K562 (cell line): ENCODE data around the gene SENP3. TPM values are rescaled to one million over a fixed set of nuclear protein-coding genes. Genes with fewer than 3 reads are reported as not detected.

Experiments used
- BCL6 ChIP-seq: fragments of 250-450 bp; sonication (Bioruptor Pico); IDR thresholded peaks from 2 replicates; pipeline ENCODE4 v1.4.0; 2020
- DPF2 ChIP-seq: fragments of 450-650 bp; IDR thresholded peaks from 2 replicates; pipeline ENCODE4 v1.6.1; 2016
- HSF4 ChIP-seq: fragments of 250-450 bp; sonication (Bioruptor Pico); IDR thresholded peaks from 2 replicates; pipeline ENCODE4 v2.1.2; 2022; ENCODE audit warnings: mild to moderate bottlenecking, moderate library complexity, borderline replicate concordance
- NEUROD1 ChIP-seq: fragments of 150-350 bp; IDR thresholded peaks from 2 replicates; pipeline ENCODE4 v1.6.1; 2014; ENCODE audit warnings: borderline replicate concordance, low read length, low read depth; ENCODE audit not compliant: partially characterized antibody
- POLR2H ChIP-seq: IDR thresholded peaks from 2 replicates; pipeline ENCODE4 v1.6.1; 2016; ENCODE audit warnings: missing genetic modification characterization, low read depth, mild to moderate bottlenecking, control low read depth, missing compliant biosample characterization, moderate library complexity
- RBM14 ChIP-seq: fragments of 200-400 bp; formaldehyde crosslinking; IDR thresholded peaks from 2 replicates; pipeline ENCODE4 v1.6.1; 2018; ENCODE audit warnings: low read depth, mild to moderate bottlenecking, low read length, moderate library complexity, borderline replicate concordance; ENCODE audit not compliant: insufficient read depth
- RCOR1 ChIP-seq, 2 experiments: IDR thresholded peaks; 2 replicates each; pipeline ENCODE4 v1.6.1; 2012; ENCODE audit warnings: low read depth in 2 of 2, low read length in 2 of 2, borderline replicate concordance in 1 of 2, improper control_type of control experiment in 1 of 2
- SIX5 ChIP-seq, 2 experiments: IDR thresholded peaks; 2 replicates each; pipeline ENCODE4 v1.6.1; 2011; ENCODE audit warnings: low read length in 2 of 2, borderline replicate concordance in 1 of 2, low read depth in 1 of 2, mild to moderate bottlenecking in 1 of 2, moderate library complexity in 1 of 2; ENCODE audit not compliant: insufficient read depth in 1 of 2
- SMARCA4 ChIP-seq: fragments of 450-650 bp; IDR thresholded peaks from 2 replicates; pipeline ENCODE4 v1.6.1; 2016
- STAG1 ChIP-seq: sonication (generic); formaldehyde crosslinking; IDR thresholded peaks from 2 replicates; pipeline ENCODE4 v1.5.0; 2020; ENCODE audit warnings: missing genetic modification reagents, borderline replicate concordance
- TEAD4 ChIP-seq, 2 experiments: sonication (generic) in 1 of 2; formaldehyde crosslinking in 1 of 2; IDR thresholded peaks; 2 replicates each; pipeline versions ENCODE4 v1.6.1 to v1.8.0; 2012 to 2022; ENCODE audit warnings: borderline replicate concordance in 1 of 2, inconsistent platforms in 1 of 2, low read length in 1 of 2, mild to moderate bottlenecking in 1 of 2, missing genetic modification reagents in 1 of 2
- ZNF212 ChIP-seq: fragments of 450-650 bp; formaldehyde crosslinking; IDR thresholded peaks from 2 replicates; pipeline ENCODE4 v1.4.0; 2020; ENCODE audit warnings: mild to moderate bottlenecking
- ZNF311 ChIP-seq: fragments of 250-450 bp; sonication (Bioruptor Pico); IDR thresholded peaks from 2 replicates; pipeline ENCODE4 v1.4.0; 2020; ENCODE audit warnings: mild to moderate bottlenecking, moderate library complexity
- polyA plus RNA-seq, 8 experiments: library from polyadenylated mRNA; depleted of rRNA in 4 of 8; stranded (reverse) in 5 of 8; unstranded in 3 of 8; fragments of >200 nt; fragmentation: Nextera tagmentation in 2 of 8; fragmentation: Illumina TruSeq in 1 of 8; extraction: Ambion mirVana in 2 of 8; extraction: Trizol in 1 of 8; gene quantifications; 2 replicates each; pipeline versions ENCODE4 v1.2.1 to v1.2.3, GENCODE V29; 2011 to 2014; ENCODE audit warnings: inconsistent platforms in 1 of 8, missing spikeins in 1 of 8
- total RNA-seq, 7 experiments: library from RNA; depleted of rRNA in 6 of 7; stranded (reverse); fragments of >200 nt in 6 of 7; fragmentation: Illumina TruSeq in 2 of 7; extraction: Trizol in 2 of 7; gene quantifications; 2 replicates each; pipeline versions ENCODE4 v1.2.1 to v1.2.3, GENCODE V29; 2011 to 2021; ENCODE audit warnings: low replicate concordance in 1 of 7
- TF ChIP-seq, protein P1 (sequence below): fragments of 150-350 bp; conservative IDR thresholded peaks from 2 replicates; pipeline ENCODE4 v1.6.1; 2014; ENCODE audit warnings: low read length
- TF ChIP-seq, protein P2 (sequence below): fragments of 450-650 bp; IDR thresholded peaks from 2 replicates; pipeline ENCODE4 v1.6.1; 2016; ENCODE audit warnings: borderline replicate concordance
- TF ChIP-seq, protein P3 (sequence below): fragments of 250-450 bp; sonication (Bioruptor Pico); IDR thresholded peaks from 2 replicates; pipeline ENCODE4 v1.5.0; 2020; ENCODE audit warnings: mild to moderate bottlenecking
- TF ChIP-seq, protein P4 (sequence below): sonication (generic); formaldehyde crosslinking; IDR thresholded peaks from 2 replicates; pipeline ENCODE4 v1.8.0; 2022; ENCODE audit warnings: mild to moderate bottlenecking, missing genetic modification reagents
- TF ChIP-seq, protein P5 (sequence below): fragments of 450-650 bp; IDR thresholded peaks from 2 replicates; pipeline ENCODE4 v1.6.1; 2016; ENCODE audit warnings: missing biosample characterization, missing genetic modification characterization

The SENP3 gene
- total and polyA plus RNA-seq, 9 of the 15 experiments (the other 6 are each of a cell fraction or from before 2014, with no cell fraction given): 0.63 to 102 (median 78.8) TPM

DNA sequence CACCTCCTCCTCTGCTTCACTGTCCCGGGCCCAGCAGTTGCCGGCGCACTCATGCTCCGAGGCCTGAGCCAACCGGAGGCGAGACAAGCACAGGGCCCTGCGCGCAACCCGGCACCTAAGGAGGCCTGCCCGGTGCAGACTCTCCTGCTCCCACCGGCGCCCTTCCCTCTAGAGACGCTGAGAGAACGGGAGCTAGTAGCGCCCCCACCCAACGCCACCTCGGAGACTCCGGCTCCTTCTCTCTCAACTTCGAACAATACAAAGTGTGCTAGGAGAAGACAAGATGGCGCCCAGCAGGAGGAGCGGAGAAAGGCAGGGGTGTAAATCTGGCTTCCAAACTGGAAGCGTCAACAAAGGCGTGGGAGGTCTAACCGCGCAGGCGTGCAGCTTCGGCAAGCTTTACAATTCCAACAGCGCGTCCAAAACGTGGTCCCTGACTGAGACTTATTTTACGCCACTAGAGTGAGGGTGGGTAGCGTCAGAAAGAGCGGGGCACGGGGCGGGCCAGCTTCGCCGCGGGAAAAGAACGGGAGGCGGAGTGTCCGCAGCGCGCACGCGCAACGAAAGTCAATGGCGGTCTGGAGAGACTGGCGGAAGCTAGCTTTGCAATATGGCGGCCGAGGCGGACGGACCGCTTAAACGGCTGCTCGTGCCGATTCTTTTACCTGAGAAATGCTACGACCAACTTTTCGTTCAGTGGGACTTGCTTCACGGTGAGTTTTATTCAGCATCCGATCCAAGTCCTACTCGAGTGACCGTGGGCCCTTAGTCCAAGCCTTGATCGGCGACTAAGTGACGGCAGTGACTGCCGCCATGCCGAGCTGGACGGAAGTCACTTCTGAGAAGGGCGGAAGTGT, 21.8 kb downstream of the SENP3 start, which contains the start of gene MPDU1 (continued):
- TF ChIP-seq TEAD4 (IDR thresholded peaks at IDR 0.05; ENCODE audit: low read length) (peak; percentile 54), TEAD4 (CRISPR knock-in tag; IDR thresholded peaks at IDR 0.05; ENCODE audit: borderline replicate concordance) (no peak), HSF4 (CRISPR knock-in tag) (no peak), ZNF212 (no peak), STAG1 (CRISPR knock-in tag) (no peak), SMARCA4 (no peak), POLR2H (peak; percentile 95), ZNF311 (peak; percentile 64; the same call in 1 of the 2 replicates), BCL6 (CRISPR knock-in tag) (no peak), RCOR1 (IDR thresholded peaks at IDR 0.05; ENCODE audit: borderline replicate concordance in 1 of 2, low read depth in 2 of 2, low read length in 2 of 2) (peak in 1 of 2 experiments; percentile 79; a peak in 2 of 4 replicates), SIX5 (IDR thresholded peaks at IDR 0.05; ENCODE audit: borderline replicate concordance in 1 of 2, insufficient read depth in 1 of 2, low read depth in 1 of 2, low read length in 2 of 2) (peak in 1 of 2 experiments; percentile 40; a peak in 1 of 4 replicates), RBM14 (no peak), DPF2 (no peak), NEUROD1 (peak; percentile 4)
- TF ChIP-seq, protein P1, sequence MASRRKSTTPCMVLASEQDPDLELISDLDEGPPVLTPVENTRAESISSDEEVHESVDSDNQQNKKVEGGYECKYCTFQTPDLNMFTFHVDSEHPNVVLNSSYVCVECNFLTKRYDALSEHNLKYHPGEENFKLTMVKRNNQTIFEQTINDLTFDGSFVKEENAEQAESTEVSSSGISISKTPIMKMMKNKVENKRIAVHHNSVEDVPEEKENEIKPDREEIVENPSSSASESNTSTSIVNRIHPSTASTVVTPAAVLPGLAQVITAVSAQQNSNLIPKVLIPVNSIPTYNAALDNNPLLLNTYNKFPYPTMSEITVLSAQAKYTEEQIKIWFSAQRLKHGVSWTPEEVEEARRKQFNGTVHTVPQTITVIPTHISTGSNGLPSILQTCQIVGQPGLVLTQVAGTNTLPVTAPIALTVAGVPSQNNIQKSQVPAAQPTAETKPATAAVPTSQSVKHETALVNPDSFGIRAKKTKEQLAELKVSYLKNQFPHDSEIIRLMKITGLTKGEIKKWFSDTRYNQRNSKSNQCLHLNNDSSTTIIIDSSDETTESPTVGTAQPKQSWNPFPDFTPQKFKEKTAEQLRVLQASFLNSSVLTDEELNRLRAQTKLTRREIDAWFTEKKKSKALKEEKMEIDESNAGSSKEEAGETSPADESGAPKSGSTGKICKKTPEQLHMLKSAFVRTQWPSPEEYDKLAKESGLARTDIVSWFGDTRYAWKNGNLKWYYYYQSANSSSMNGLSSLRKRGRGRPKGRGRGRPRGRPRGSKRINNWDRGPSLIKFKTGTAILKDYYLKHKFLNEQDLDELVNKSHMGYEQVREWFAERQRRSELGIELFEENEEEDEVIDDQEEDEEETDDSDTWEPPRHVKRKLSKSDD: peak; percentile 84; the same call in 1 of the 2 replicates
- TF ChIP-seq, protein P2, sequence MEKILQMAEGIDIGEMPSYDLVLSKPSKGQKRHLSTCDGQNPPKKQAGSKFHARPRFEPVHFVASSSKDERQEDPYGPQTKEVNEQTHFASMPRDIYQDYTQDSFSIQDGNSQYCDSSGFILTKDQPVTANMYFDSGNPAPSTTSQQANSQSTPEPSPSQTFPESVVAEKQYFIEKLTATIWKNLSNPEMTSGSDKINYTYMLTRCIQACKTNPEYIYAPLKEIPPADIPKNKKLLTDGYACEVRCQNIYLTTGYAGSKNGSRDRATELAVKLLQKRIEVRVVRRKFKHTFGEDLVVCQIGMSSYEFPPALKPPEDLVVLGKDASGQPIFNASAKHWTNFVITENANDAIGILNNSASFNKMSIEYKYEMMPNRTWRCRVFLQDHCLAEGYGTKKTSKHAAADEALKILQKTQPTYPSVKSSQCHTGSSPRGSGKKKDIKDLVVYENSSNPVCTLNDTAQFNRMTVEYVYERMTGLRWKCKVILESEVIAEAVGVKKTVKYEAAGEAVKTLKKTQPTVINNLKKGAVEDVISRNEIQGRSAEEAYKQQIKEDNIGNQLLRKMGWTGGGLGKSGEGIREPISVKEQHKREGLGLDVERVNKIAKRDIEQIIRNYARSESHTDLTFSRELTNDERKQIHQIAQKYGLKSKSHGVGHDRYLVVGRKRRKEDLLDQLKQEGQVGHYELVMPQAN: peak; percentile 46; the same call in 1 of the 2 replicates
- TF ChIP-seq, protein P3, sequence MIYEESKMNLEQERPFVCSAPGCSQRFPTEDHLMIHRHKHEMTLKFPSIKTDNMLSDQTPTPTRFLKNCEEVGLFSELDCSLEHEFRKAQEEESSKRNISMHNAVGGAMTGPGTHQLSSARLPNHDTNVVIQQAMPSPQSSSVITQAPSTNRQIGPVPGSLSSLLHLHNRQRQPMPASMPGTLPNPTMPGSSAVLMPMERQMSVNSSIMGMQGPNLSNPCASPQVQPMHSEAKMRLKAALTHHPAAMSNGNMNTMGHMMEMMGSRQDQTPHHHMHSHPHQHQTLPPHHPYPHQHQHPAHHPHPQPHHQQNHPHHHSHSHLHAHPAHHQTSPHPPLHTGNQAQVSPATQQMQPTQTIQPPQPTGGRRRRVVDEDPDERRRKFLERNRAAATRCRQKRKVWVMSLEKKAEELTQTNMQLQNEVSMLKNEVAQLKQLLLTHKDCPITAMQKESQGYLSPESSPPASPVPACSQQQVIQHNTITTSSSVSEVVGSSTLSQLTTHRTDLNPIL (CRISPR knock-in tag): no peak
- TF ChIP-seq, protein P4, sequence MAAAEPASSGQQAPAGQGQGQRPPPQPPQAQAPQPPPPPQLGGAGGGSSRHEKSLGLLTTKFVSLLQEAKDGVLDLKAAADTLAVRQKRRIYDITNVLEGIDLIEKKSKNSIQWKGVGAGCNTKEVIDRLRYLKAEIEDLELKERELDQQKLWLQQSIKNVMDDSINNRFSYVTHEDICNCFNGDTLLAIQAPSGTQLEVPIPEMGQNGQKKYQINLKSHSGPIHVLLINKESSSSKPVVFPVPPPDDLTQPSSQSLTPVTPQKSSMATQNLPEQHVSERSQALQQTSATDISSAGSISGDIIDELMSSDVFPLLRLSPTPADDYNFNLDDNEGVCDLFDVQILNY: peak; percentile 86; the same call in 1 of the 2 replicates
- TF ChIP-seq, protein P5, sequence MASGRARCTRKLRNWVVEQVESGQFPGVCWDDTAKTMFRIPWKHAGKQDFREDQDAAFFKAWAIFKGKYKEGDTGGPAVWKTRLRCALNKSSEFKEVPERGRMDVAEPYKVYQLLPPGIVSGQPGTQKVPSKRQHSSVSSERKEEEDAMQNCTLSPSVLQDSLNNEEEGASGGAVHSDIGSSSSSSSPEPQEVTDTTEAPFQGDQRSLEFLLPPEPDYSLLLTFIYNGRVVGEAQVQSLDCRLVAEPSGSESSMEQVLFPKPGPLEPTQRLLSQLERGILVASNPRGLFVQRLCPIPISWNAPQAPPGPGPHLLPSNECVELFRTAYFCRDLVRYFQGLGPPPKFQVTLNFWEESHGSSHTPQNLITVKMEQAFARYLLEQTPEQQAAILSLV (tag): peak; percentile 48; the same call in 1 of the 2 replicates
